OCI-LY1 (cell line): ENCODE results near the gene SNX1.

Experiments used
- H2AFZ ChIP-seq: fragments of 200-600 bp; sonication (generic), shearing (Covaris generic); 2 replicates; pipeline ENCODE4 v1.6.0; 2014; ENCODE audit warnings: antibody characterized with exemption, mild to moderate bottlenecking, low read length
- H3F3A ChIP-seq: fragments of 200-600 bp; sonication (generic), shearing (Covaris generic); 2 replicates; pipeline ENCODE4 v1.6.0; 2014; ENCODE audit warnings: mild to moderate bottlenecking, antibody characterized with exemption, low read length, moderate library complexity; ENCODE audit not compliant: insufficient read depth
- H3K27ac ChIP-seq: fragments of 200-600 bp; sonication (generic); 2 replicates; pipeline ENCODE4 v1.5.1; 2014; ENCODE audit warnings: low read length, mixed run types, mild to moderate bottlenecking, low read depth; ENCODE audit not compliant: poor library complexity, severe bottlenecking
- H3K27me3 ChIP-seq: fragments of 200-600 bp; sonication (generic); 2 replicates; pipeline ENCODE4 v1.6.0; 2014; ENCODE audit warnings: antibody characterized with exemption, mild to moderate bottlenecking, low read length, moderate library complexity; ENCODE audit not compliant: insufficient read depth
- H3K36me3 ChIP-seq: fragments of 200-600 bp; sonication (generic); 2 replicates; pipeline ENCODE4 v1.6.1; 2014; ENCODE audit warnings: mild to moderate bottlenecking, antibody characterized with exemption, low read length, moderate library complexity, mixed read lengths; ENCODE audit not compliant: insufficient read depth
- H3K4me1 ChIP-seq: fragments of 200-600 bp; sonication (generic); 2 replicates; pipeline ENCODE4 v1.5.1; 2014; ENCODE audit warnings: mild to moderate bottlenecking, low read length, moderate library complexity; ENCODE audit not compliant: insufficient read depth, severe bottlenecking
- H3K4me2 ChIP-seq: fragments of 200-600 bp; sonication (generic), shearing (Covaris generic); 2 replicates; pipeline ENCODE4 v1.6.1; 2014; ENCODE audit warnings: low read length
- H3K4me3 ChIP-seq: fragments of 200-600 bp; sonication (generic); 2 replicates; pipeline ENCODE4 v1.5.1; 2014; ENCODE audit warnings: low read length, low read depth, mild to moderate bottlenecking, mixed read lengths; ENCODE audit not compliant: poor library complexity, severe bottlenecking
- H3K79me2 ChIP-seq: fragments of 200-600 bp; shearing (Covaris generic); 2 replicates; pipeline ENCODE4 v1.6.1; 2016; ENCODE audit warnings: mixed run types, low read length, mixed read lengths; ENCODE audit not compliant: insufficient read depth
- H3K9ac ChIP-seq: fragments of 200-600 bp; sonication (generic), shearing (Covaris generic); 2 replicates; pipeline ENCODE4 v1.6.1; 2014; ENCODE audit warnings: mild to moderate bottlenecking, low read length, mixed read lengths
- H3K9me2 ChIP-seq: fragments of 200-600 bp; sonication (generic), shearing (Covaris generic); 2 replicates; pipeline ENCODE4 v1.6.1; 2014; ENCODE audit warnings: low read depth, mild to moderate bottlenecking, low read length, mixed read lengths
- H3K9me3 ChIP-seq: fragments of 200-600 bp; shearing (Covaris generic); 2 replicates; pipeline ENCODE4 v1.6.1; 2014; ENCODE audit warnings: low read length, mixed read lengths
- H4K20me1 ChIP-seq: fragments of 200-600 bp; sonication (generic), shearing (Covaris generic); 2 replicates; pipeline ENCODE4 v1.6.0; 2016; ENCODE audit warnings: mild to moderate bottlenecking, low read length; ENCODE audit not compliant: insufficient read depth
- EZH2 ChIP-seq: fragments of 200-600 bp; sonication (generic), shearing (Covaris generic); IDR thresholded peaks from 2 replicates; pipeline ENCODE4 v1.8.0; 2017; ENCODE audit warnings: borderline replicate concordance, mixed run types, mild to moderate bottlenecking, antibody characterized with exemption, low read length, moderate library complexity, mixed read lengths
- TF ChIP-seq, protein P1 (sequence below): fragments of 200-600 bp; sonication (generic), shearing (Covaris generic); IDR thresholded peaks from 2 replicates; pipeline ENCODE4 v1.5.1; 2017; ENCODE audit warnings: mild to moderate bottlenecking, antibody characterized with exemption, low read length, moderate library complexity, mixed read lengths

SNX1 gene, protein sequence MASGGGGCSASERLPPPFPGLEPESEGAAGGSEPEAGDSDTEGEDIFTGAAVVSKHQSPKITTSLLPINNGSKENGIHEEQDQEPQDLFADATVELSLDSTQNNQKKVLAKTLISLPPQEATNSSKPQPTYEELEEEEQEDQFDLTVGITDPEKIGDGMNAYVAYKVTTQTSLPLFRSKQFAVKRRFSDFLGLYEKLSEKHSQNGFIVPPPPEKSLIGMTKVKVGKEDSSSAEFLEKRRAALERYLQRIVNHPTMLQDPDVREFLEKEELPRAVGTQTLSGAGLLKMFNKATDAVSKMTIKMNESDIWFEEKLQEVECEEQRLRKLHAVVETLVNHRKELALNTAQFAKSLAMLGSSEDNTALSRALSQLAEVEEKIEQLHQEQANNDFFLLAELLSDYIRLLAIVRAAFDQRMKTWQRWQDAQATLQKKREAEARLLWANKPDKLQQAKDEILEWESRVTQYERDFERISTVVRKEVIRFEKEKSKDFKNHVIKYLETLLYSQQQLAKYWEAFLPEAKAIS

DNA sequence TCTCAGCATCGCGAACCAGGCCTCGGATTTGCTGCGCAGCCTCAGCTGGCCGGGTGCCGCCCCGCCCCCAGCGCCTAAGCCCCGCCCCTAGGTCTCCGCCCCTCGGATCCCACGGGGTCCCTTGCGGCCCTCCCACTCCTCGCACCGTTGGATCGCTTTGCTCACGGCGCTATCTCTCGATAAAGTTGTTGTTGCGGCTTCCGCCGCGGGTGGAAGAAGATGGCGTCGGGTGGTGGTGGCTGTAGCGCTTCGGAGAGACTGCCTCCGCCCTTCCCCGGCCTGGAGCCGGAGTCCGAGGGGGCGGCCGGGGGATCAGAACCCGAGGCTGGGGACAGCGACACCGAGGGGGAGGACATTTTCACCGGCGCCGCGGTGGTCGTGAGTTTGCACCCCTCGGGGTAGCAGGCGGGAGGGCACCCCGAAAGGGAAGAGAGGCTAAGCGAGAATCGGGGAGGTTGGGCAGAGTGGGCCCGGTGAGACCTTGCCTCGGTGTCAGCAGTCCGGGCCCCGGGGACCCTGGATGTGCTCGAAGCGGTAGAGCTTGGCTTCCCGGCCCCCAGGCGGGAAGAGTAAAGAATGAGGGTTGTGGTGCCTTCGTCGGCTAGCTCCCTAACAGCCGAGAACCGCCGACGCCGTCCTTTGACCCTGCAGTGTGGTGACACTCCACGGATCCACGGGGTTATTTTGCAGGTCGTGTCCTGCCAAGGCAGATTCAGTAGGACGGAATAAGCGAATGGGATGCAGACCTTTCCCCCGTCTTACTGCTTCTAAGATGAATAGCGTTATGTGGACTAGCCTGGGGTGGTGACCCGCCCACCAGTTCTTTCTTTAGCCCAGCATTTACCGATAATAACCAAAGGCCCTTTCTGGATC lies at the start of gene SNX1:
Gene SNX1 (plus strand): TSS at position 188 of the 873 bp plus-strand sequence. CDS start 32 bp downstream, at position 220.
- no peak within 1 kb of the TSS for H2AFZ ChIP-seq
- no peaks in the 10 kb centered on the region for H3K9me3 ChIP-seq
- H3K9ac ChIP-seq, result peak within 1 kb of the TSS; percentile 98
- no peak for TF ChIP-seq EZH2
- TF ChIP-seq, protein P1, sequence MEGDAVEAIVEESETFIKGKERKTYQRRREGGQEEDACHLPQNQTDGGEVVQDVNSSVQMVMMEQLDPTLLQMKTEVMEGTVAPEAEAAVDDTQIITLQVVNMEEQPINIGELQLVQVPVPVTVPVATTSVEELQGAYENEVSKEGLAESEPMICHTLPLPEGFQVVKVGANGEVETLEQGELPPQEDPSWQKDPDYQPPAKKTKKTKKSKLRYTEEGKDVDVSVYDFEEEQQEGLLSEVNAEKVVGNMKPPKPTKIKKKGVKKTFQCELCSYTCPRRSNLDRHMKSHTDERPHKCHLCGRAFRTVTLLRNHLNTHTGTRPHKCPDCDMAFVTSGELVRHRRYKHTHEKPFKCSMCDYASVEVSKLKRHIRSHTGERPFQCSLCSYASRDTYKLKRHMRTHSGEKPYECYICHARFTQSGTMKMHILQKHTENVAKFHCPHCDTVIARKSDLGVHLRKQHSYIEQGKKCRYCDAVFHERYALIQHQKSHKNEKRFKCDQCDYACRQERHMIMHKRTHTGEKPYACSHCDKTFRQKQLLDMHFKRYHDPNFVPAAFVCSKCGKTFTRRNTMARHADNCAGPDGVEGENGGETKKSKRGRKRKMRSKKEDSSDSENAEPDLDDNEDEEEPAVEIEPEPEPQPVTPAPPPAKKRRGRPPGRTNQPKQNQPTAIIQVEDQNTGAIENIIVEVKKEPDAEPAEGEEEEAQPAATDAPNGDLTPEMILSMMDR, result no peak
- peak within 1 kb of the TSS; percentile 97 for H3K4me3 ChIP-seq
- H4K20me1 ChIP-seq, result no peaks in the 10 kb centered on the region
- H3K79me2 ChIP-seq, result peaks cover 55% of the 10 kb centered on the region
- no peaks in the 10 kb centered on the region for H3K9me2 ChIP-seq
- peak within 1 kb of the TSS; percentile 92 for H3K4me2 ChIP-seq
- H3K27ac ChIP-seq, result peak within 1 kb of the TSS; percentile 87
- 0 out of 2 replicates have a peak, but pooled peaks cover 6% of the 10 kb centered on the region for H3K36me3 ChIP-seq
- H3K4me1 ChIP-seq, result peaks cover 61% of the 10 kb centered on the region
- no peaks in the 10 kb centered on the region for H3K27me3 ChIP-seq
- 0 out of 2 replicates have a peak, but pooled peaks cover 5% of the 10 kb centered on the region for H3F3A ChIP-seq

- H3K27me3 ChIP-seq, result no peaks in the 10 kb centered on the region
- no peaks in the 10 kb centered on the region for H3K9me2 ChIP-seq
- TF ChIP-seq, protein P1, result peak; percentile 67
- no peak for TF ChIP-seq EZH2
- H4K20me1 ChIP-seq, result no peaks in the 10 kb centered on the region
- H3K4me3 ChIP-seq, result peak within 1 kb of the TSS; percentile 73
- H3F3A ChIP-seq, result no peaks in the 10 kb centered on the region
- no peaks in the 10 kb centered on the region for H3K9me3 ChIP-seq
- 0 out of 2 replicates have a peak within 1 kb of the TSS, but pooled peaks have one; percentile 8 for H2AFZ ChIP-seq
- no peaks in the 10 kb centered on the region for H3K79me2 ChIP-seq
- H3K27ac ChIP-seq, result peak within 1 kb of the TSS; percentile 60
- peaks cover 50% of the 10 kb centered on the region for H3K4me1 ChIP-seq
- no peaks in the 10 kb centered on the region for H3K36me3 ChIP-seq
- peak within 1 kb of the TSS; percentile 74 for H3K9ac ChIP-seq
- peak within 1 kb of the TSS; percentile 83 for H3K4me2 ChIP-seq
Measured at GRCh38 chr15:64046421-64047153, 49.2 kb upstream of the SNX1 start, which contains the start of gene DAPK2. Gene DAPK2 (minus strand): TSS chr15:64046485. CDS start chr15:64040261, 6,224 bp downstream.
